ENCODE results near the gene PDE6A. TPM values are rescaled to one million over a fixed set of nuclear protein-coding genes. Genes with fewer than 3 reads are reported as not detected.
A peak's percentile ranks its signal among the peaks of the same experiment; 100 is the strongest.
"Not testable (repeated sequence)": the region's sequence is repeated elsewhere in the genome, so short reads cannot be mapped to it uniquely, and the experiment has no call there.

PDE6A gene
- total RNA-seq, 1 experiment from 2014 or later = 0.50 TPM

- no peak overlapping the region for H3K27ac ChIP-seq
- POLR2A ChIA-PET (ENCODE audit: unreplicated experiment) = no interaction called here
- DNase-seq = no peak
Measured at GRCh38 chr5:149860801-149861322, 83.7 kb downstream of the PDE6A start.

GRCh38 chr5:149859746-149860145, 84.8 kb downstream of the PDE6A start:
- CTCF ChIA-PET = no interaction called here
- no peaks in the 10 kb centered on the region for H3K27me3 ChIP-seq (ENCODE audit: insufficient read depth, low read depth)

More at GRCh38 chr5:149860801-149861322, 83.7 kb downstream of the PDE6A start:
- no peaks in the 10 kb centered on the region for H3K9me2 ChIP-seq (ENCODE audit: insufficient read depth)
- CTCF ChIA-PET = no interaction called here
- intact Hi-C loops (cut with micrococcal nuclease; ENCODE audit: unreplicated experiment) = no loop called here
- H3K79me2 ChIP-seq (ENCODE audit: low read depth) = no peaks in the 10 kb centered on the region
- H3K4me3 ChIP-seq = no peak overlapping the region
- H4K20me1 ChIP-seq (ENCODE audit: insufficient read depth) = no peaks in the 10 kb centered on the region
- H3K9me3 ChIP-seq (ENCODE audit: insufficient read depth, low read depth) = no peaks in the 10 kb centered on the region
- no peaks in the 10 kb centered on the region for H3K36me3 ChIP-seq (ENCODE audit: low read depth)
- no peaks in the 10 kb centered on the region for H3K27me3 ChIP-seq (ENCODE audit: insufficient read depth, low read depth)
- H3K4me2 ChIP-seq = no peak overlapping the region
- no TSS peak for BruUV-seq (replicated peaks)
- no peak overlapping the region for H2AFZ ChIP-seq
- H3F3A ChIP-seq (ENCODE audit: insufficient read depth, low read depth) = no peaks in the 10 kb centered on the region
- H3K4me1 ChIP-seq (replicated peaks; ENCODE audit: insufficient read depth) = no peaks in the 10 kb centered on the region
- no peak for TF ChIP-seq EZH2 (IDR thresholded peaks at IDR 0.05; ENCODE audit: low read depth)
- TF ChIP-seq, protein P1, sequence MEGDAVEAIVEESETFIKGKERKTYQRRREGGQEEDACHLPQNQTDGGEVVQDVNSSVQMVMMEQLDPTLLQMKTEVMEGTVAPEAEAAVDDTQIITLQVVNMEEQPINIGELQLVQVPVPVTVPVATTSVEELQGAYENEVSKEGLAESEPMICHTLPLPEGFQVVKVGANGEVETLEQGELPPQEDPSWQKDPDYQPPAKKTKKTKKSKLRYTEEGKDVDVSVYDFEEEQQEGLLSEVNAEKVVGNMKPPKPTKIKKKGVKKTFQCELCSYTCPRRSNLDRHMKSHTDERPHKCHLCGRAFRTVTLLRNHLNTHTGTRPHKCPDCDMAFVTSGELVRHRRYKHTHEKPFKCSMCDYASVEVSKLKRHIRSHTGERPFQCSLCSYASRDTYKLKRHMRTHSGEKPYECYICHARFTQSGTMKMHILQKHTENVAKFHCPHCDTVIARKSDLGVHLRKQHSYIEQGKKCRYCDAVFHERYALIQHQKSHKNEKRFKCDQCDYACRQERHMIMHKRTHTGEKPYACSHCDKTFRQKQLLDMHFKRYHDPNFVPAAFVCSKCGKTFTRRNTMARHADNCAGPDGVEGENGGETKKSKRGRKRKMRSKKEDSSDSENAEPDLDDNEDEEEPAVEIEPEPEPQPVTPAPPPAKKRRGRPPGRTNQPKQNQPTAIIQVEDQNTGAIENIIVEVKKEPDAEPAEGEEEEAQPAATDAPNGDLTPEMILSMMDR (conservative IDR thresholded peaks at IDR 0.05) = no peak

DNA sequence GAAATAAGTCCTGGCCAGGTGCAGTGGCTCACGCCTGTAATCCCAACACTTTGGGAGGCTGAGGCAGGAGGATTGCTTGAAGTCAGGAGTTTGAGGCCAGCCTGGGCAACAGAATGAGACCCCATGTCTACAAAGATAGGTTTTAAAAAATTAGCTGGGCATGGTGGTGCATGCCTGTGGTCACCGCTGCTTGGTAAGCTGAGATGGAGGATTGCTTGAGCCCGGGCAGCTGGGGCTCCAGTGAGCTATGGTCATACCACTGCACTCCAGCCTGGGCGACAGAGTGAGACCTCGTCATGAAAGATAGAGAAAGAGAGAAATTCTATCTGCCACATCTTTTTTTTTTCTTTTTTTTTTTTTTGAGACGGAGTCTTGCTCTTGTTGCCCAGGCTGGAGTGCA, 86.1 kb downstream of the PDE6A start:
- BruUV-seq (replicated peaks); H3K79me2 ChIP-seq (ENCODE audit: low read depth); H3K27ac ChIP-seq; H3F3A ChIP-seq (ENCODE audit: insufficient read depth, low read depth); DNase-seq; H2AFZ ChIP-seq; H3K27me3 ChIP-seq (ENCODE audit: insufficient read depth, low read depth); intact Hi-C loops (cut with micrococcal nuclease; ENCODE audit: unreplicated experiment); H3K4me3 ChIP-seq; H3K4me1 ChIP-seq (replicated peaks; ENCODE audit: insufficient read depth); H3K9me3 ChIP-seq (ENCODE audit: insufficient read depth, low read depth); H3K9me2 ChIP-seq (ENCODE audit: insufficient read depth); H3K36me3 ChIP-seq (ENCODE audit: low read depth); H3K4me2 ChIP-seq; H4K20me1 ChIP-seq (ENCODE audit: insufficient read depth): not testable (repeated sequence)
- POLR2A ChIA-PET (ENCODE audit: unreplicated experiment) = interaction anchor here (0.6 to 0.7 kb wide), 2 partner anchors 104 to 144 kb away, joined by 19 to 30 read pairs; no protein-coding TSS in a partner anchor
- CTCF ChIA-PET = interaction anchor here (0.8 kb wide), 1 partner anchor 19 kb away, joined by 3 read pairs; no protein-coding TSS in a partner anchor

More at GRCh38 chr5:149859746-149860145, 84.8 kb downstream of the PDE6A start:
- Histone ChIP-seq H3K4me1 (replicated peaks; ENCODE audit: insufficient read depth) (no peaks in the 10 kb centered on the region), H3F3A (ENCODE audit: insufficient read depth, low read depth) (no peaks in the 10 kb centered on the region), H3K36me3 (ENCODE audit: low read depth) (no peaks in the 10 kb centered on the region), H3K79me2 (ENCODE audit: low read depth) (no peaks in the 10 kb centered on the region), H3K4me2 (no peak overlapping the region), H3K9me3 (ENCODE audit: insufficient read depth, low read depth) (no peaks in the 10 kb centered on the region), H3K27ac (no peak overlapping the region), H3K9me2 (ENCODE audit: insufficient read depth) (no peaks in the 10 kb centered on the region), H4K20me1 (ENCODE audit: insufficient read depth) (no peaks in the 10 kb centered on the region), H2AFZ (no peak overlapping the region), H3K4me3 (no peak overlapping the region)
- BruUV-seq (replicated peaks) = no TSS peak
- intact Hi-C loops (cut with micrococcal nuclease; ENCODE audit: unreplicated experiment) = no loop called here
- POLR2A ChIA-PET (ENCODE audit: unreplicated experiment) = no interaction called here
- TF ChIP-seq, protein P1 (conservative IDR thresholded peaks at IDR 0.05) = no peak
- TF ChIP-seq EZH2 (IDR thresholded peaks at IDR 0.05; ENCODE audit: low read depth) = no peak
- no peak for DNase-seq

GRCh38 chr5:149857499-149857898, 87.1 kb downstream of the PDE6A start:
- intact Hi-C loops (cut with micrococcal nuclease; ENCODE audit: unreplicated experiment) = loop anchor here (2.0 kb wide), 1 partner anchor 81 kb away; no protein-coding TSS in a partner anchor
- CTCF ChIA-PET = interaction anchor here (0.8 kb wide), 1 partner anchor 18 kb away, joined by 3 read pairs; no protein-coding TSS in a partner anchor

More at GRCh38 chr5:149857499-149857898, 87.1 kb downstream of the PDE6A start:
- no peaks in the 10 kb centered on the region for H3K27me3 ChIP-seq (ENCODE audit: insufficient read depth, low read depth)
- TF ChIP-seq EZH2 (IDR thresholded peaks at IDR 0.05; ENCODE audit: low read depth) = no peak
- TF ChIP-seq, protein P1 (conservative IDR thresholded peaks at IDR 0.05) = no peak
- no peaks in the 10 kb centered on the region for H4K20me1 ChIP-seq (ENCODE audit: insufficient read depth)
- H3F3A ChIP-seq (ENCODE audit: insufficient read depth, low read depth) = no peaks in the 10 kb centered on the region
- POLR2A ChIA-PET (ENCODE audit: unreplicated experiment) = no interaction called here
- no peak overlapping the region for H2AFZ ChIP-seq
- H3K36me3 ChIP-seq (ENCODE audit: low read depth) = no peaks in the 10 kb centered on the region
- H3K4me3 ChIP-seq = no peak overlapping the region
- H3K27ac ChIP-seq = no peak overlapping the region
- H3K4me1 ChIP-seq (replicated peaks; ENCODE audit: insufficient read depth) = no peaks in the 10 kb centered on the region
- no peak overlapping the region for H3K4me2 ChIP-seq
- H3K9me3 ChIP-seq (ENCODE audit: insufficient read depth, low read depth) = no peaks in the 10 kb centered on the region
- no TSS peak for BruUV-seq (replicated peaks)
- H3K79me2 ChIP-seq (ENCODE audit: low read depth) = no peaks in the 10 kb centered on the region
- H3K9me2 ChIP-seq (ENCODE audit: insufficient read depth) = no peaks in the 10 kb centered on the region
- peak in 1 of 2 experiments; percentile 85 for DNase-seq
